K562 (cell line): ENCODE measurements around the gene FAM53C.

Experiments
- CTCF ChIP-seq, 3 experiments: IDR thresholded peaks in 2 of 3; conservative IDR thresholded peaks in 1 of 3; 2 replicates each; pipeline ENCODE4 v1.5.1; 2011 to 2012; ENCODE audit warnings: low read length in 3 of 3, mild to moderate bottlenecking in 3 of 3, control low read depth in 2 of 3, improper control_type of control experiment in 1 of 3, inconsistent platforms in 1 of 3, low read depth in 1 of 3, mixed read lengths in 1 of 3, moderate library complexity in 1 of 3; ENCODE audit not compliant: insufficient read depth in 2 of 3
- HCFC1 ChIP-seq: IDR thresholded peaks from 2 replicates; pipeline ENCODE4 v1.6.1; 2012; ENCODE audit warnings: low read depth, low read length, improper control_type of control experiment
- HDAC1 ChIP-seq, 2 experiments: fragments of 450-650 bp; IDR thresholded peaks; 2 replicates each; pipeline ENCODE4 v1.6.1; 2016 to 2017; ENCODE audit warnings: inconsistent platforms in 1 of 2, mild to moderate bottlenecking in 1 of 2, moderate library complexity in 1 of 2
- HDAC2 ChIP-seq: fragments of 450-650 bp; IDR thresholded peaks from 2 replicates; pipeline ENCODE4 v1.6.1; 2016; ENCODE audit warnings: mild to moderate bottlenecking
- KDM1A ChIP-seq, 2 experiments: fragments of 450-650 bp; IDR thresholded peaks; 2 replicates each; pipeline ENCODE4 v1.6.1; 2016; ENCODE audit warnings: mild to moderate bottlenecking in 2 of 2
- KLF6 ChIP-seq: fragments of 250-450 bp; sonication (Bioruptor Pico); IDR thresholded peaks from 2 replicates; pipeline ENCODE4 v1.4.0; 2020; ENCODE audit warnings: mild to moderate bottlenecking, moderate library complexity, borderline replicate concordance
- MED1 ChIP-seq: sonication (generic); formaldehyde crosslinking; IDR thresholded peaks from 2 replicates; pipeline ENCODE4 v1.8.1; 2023; ENCODE audit warnings: missing genetic modification reagents, borderline replicate concordance
- PURB ChIP-seq: sonication (generic); formaldehyde crosslinking; IDR thresholded peaks from 2 replicates; pipeline ENCODE4 v1.9.0; 2021; ENCODE audit warnings: low read depth, mild to moderate bottlenecking, missing genetic modification reagents
- YBX1 ChIP-seq: fragments of 450-650 bp; IDR thresholded peaks from 2 replicates; pipeline ENCODE4 v1.7.1; 2016; ENCODE audit warnings: mild to moderate bottlenecking
- ZNF586 ChIP-seq: fragments of 450-650 bp; formaldehyde crosslinking; conservative IDR thresholded peaks from 2 replicates; pipeline ENCODE4 v1.4.0; 2020; ENCODE audit warnings: mild to moderate bottlenecking, moderate library complexity
- TF ChIP-seq, protein P1 (sequence below): sonication (generic); formaldehyde crosslinking; IDR thresholded peaks from 2 replicates; pipeline ENCODE4 v1.5.0; 2020; ENCODE audit warnings: missing genetic modification reagents

DNA sequence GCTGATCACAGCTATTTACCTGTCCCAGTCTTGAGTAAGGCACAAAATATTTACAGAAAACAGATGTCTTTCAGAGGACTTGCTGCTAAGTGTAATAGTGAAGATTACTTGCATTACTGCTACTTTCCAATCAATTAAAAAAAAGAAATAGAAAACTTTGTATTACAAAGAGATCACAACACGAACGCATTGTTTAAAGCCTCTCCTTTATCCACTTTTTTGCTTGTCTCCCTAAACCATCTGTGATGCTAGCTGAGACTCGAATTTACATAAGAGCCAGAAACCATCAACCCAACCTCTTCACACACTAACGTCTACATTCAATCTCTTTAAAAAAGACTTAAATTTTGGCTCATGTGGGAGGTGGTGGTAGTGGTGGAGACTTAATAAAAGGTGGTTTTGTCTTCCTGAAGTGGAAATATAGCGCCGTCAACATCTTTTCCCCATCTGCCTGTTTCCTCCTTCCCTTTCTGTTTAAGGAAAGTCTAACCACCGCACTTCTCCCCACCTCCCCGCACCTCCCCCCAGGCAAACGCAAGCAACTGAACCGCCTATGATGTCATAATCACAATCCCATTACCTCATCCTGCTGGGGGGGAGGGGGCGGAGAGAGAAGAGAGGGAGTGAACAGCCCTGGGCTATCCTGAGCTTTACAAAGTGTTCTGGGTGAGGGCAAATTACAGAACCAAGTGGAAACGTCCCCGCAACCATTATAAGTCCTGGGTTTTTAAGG is 948 bp upstream of the FAM53C start:
- TF ChIP-seq ZNF586 (0 out of 2 replicates have a peak, but pooled peaks have one; percentile 44), HDAC2 (peak; percentile 75), PURB (no peak), HCFC1 (no peak), HDAC1 (IDR thresholded peaks at IDR 0.05) (peak in 1 of 2 experiments; percentile 55; a peak in 1 of 4 replicates), MED1 (no peak), KLF6 (0 out of 2 replicates have a peak, but pooled peaks have one; percentile 7), YBX1 (no peak), CTCF (IDR thresholded peaks at IDR 0.05 in 2 of 3, conservative IDR thresholded peaks at IDR 0.05 in 1 of 3; ENCODE audit: insufficient read depth in 2 of 3, low read depth in 1 of 3, low read length in 3 of 3) (no peak), KDM1A (IDR thresholded peaks at IDR 0.05) (peak in 1 of 2 experiments; percentile 94; a peak in 2 of 4 replicates)
- TF ChIP-seq, protein P1, sequence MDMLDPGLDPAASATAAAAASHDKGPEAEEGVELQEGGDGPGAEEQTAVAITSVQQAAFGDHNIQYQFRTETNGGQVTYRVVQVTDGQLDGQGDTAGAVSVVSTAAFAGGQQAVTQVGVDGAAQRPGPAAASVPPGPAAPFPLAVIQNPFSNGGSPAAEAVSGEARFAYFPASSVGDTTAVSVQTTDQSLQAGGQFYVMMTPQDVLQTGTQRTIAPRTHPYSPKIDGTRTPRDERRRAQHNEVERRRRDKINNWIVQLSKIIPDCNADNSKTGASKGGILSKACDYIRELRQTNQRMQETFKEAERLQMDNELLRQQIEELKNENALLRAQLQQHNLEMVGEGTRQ, result no peak
